Upper lobe of right lung (tissue), 1 donor: ENCODE measurements around the gene MEGF6. TPM values are rescaled to one million over a fixed set of nuclear protein-coding genes. Genes with fewer than 3 reads are reported as not detected.
A peak's percentile ranks its signal among the peaks of the same experiment; 100 is the strongest.

Source experiments
- ATAC-seq: fragments of 200-7000 bp; cut with Tn5 transposase; one replicate; pipeline ENCODE4 v1.9.1; 2020; ENCODE audit warnings: mild to moderate bottlenecking, moderate library complexity
- DNase-seq: peaks from one replicate; pipeline ENCODE4 v3.0.0-alpha.2; 2020
- H3K27ac ChIP-seq: fragments of 200-600 bp; one replicate; pipeline ENCODE4 v1.8.0; 2022
- H3K27me3 ChIP-seq: fragments of 200-600 bp; one replicate; pipeline ENCODE4 v1.8.0; 2022; ENCODE audit warnings: mild to moderate bottlenecking
- H3K36me3 ChIP-seq: fragments of 200-600 bp; one replicate; pipeline ENCODE4 v1.8.0; 2022
- H3K4me1 ChIP-seq: fragments of 200-600 bp; one replicate; pipeline ENCODE4 v1.8.0; 2022
- H3K4me3 ChIP-seq: fragments of 200-600 bp; one replicate; pipeline ENCODE4 v1.8.0; 2022; ENCODE audit warnings: mild to moderate bottlenecking
- H3K9me3 ChIP-seq: fragments of 200-600 bp; one replicate; pipeline ENCODE4 v1.8.0; 2022
- intact Hi-C: fragments of 100-400 bp; cut with DNase I; formaldehyde crosslinking; loops from one replicate; pipeline ENCODE4 v1.11.0; 2022
- total RNA-seq: library from RNA; stranded (reverse); fragmentation: NEBNext Ultra II Directional; extraction: Animal tissue kit (Norgen Biotek cat#: 25700); gene quantifications from one replicate; pipeline ENCODE4 v1.2.1, GENCODE V29; 2021
- TF ChIP-seq, protein P1 (sequence below): fragments of 200-600 bp; IDR thresholded peaks from one replicate; pipeline ENCODE4 v1.8.0; 2022; ENCODE audit warnings: antibody characterized with exemption
- donor health status: DM: no; HTN: yes; CAD: no; lungs with severe emphysema.

MEGF6 gene
- total RNA-seq, 1 donor from 2014 or later, result 96.6 TPM

DNA sequence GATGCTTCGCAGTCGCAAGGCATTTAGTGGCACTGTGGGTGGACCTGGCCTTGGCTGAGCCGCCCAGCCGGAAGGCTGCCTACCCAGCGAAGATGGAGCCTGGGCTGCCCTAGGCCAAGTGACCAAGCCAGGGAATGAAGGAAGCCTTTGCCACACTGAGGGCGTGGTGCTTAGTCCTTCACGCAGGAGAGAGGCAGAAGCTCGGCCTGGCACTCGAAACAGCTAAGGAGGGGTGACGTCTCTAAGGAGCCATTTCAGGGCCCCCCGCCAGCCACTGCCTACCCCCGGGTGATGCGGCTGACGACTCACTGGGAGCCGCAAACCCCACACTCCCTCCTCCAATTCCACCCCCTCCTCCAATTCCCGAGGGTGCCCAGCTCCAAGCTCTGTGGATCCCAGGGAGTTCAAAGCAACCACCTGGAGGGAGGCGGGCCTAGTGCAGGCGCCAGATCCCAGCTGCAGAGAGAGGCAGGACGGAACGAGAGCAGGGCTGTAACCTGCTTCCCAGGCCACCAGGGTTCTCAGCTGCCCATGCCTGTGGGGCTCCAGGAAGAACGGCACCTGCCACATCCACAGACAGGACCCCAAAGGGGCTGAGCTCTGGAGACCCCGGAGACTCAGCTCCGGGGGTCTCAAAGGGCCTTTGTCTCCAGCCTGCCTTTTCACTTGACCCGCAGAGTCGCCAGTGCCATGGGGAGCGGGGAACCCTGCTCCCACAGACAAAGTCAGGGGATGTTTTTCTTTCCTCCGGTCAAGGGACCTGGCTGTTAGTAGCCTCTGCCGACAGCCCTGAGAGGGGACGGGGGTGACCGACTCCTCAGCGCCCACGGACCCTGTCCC, 81.0 kb downstream of the MEGF6 start:
- TF ChIP-seq, protein P1, sequence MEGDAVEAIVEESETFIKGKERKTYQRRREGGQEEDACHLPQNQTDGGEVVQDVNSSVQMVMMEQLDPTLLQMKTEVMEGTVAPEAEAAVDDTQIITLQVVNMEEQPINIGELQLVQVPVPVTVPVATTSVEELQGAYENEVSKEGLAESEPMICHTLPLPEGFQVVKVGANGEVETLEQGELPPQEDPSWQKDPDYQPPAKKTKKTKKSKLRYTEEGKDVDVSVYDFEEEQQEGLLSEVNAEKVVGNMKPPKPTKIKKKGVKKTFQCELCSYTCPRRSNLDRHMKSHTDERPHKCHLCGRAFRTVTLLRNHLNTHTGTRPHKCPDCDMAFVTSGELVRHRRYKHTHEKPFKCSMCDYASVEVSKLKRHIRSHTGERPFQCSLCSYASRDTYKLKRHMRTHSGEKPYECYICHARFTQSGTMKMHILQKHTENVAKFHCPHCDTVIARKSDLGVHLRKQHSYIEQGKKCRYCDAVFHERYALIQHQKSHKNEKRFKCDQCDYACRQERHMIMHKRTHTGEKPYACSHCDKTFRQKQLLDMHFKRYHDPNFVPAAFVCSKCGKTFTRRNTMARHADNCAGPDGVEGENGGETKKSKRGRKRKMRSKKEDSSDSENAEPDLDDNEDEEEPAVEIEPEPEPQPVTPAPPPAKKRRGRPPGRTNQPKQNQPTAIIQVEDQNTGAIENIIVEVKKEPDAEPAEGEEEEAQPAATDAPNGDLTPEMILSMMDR, result no peak
- ATAC-seq (peak; percentile 19), DNase-seq (no peak)
- peak overlapping the region; percentile 84 for H3K27ac ChIP-seq
- H3K4me1 ChIP-seq, result peaks cover 18% of the 10 kb centered on the region
- no peaks in the 10 kb centered on the region for H3K36me3 ChIP-seq
- peak overlapping the region; percentile 75 for H3K4me3 ChIP-seq
- no peaks in the 10 kb centered on the region for H3K9me3 ChIP-seq
- H3K27me3 ChIP-seq, result no peaks in the 10 kb centered on the region
- intact Hi-C loops, result no loop called here

DNA sequence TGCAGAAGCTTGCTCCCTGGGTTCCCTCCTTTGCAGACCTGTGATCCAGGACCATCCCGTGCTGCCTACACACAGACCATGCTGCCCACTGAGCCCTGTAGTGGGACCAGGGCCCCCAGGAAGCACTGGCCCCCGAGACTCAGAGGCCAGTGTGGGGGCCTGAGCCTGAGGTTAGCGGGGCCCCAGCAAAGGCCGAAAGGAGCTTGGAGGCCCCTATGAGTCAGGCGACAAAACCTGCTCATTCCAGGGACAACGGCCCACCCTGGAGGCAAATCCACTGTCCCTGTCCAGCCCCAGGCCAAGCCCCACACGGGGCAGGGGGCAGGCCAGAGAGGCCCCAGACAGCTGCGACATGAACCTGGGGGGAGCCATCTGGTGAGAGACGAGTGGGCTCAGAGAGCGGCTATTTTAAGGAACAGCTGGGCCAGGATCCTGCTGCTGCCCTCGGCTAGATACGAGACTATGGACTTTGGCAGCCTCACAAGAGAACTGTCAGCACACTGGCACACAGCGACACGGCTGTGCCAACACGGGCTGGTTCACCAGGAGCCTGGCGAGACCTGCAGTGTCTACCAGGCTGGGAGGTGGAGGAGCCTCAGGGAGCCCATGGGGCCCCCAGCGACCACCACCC, 82.1 kb downstream of the MEGF6 start:
- H3K9me3 ChIP-seq, result no peaks in the 10 kb centered on the region
- H3K4me1 ChIP-seq, result peaks cover 18% of the 10 kb centered on the region
- H3K36me3 ChIP-seq, result no peaks in the 10 kb centered on the region
- intact Hi-C loops, result no loop called here
- peak overlapping the region; percentile 75 for H3K4me3 ChIP-seq
- DNase-seq (no peak), ATAC-seq (no peak)
- TF ChIP-seq, protein P1, result no peak
- peak overlapping the region; percentile 84 for H3K27ac ChIP-seq
- H3K27me3 ChIP-seq, result no peaks in the 10 kb centered on the region

DNA sequence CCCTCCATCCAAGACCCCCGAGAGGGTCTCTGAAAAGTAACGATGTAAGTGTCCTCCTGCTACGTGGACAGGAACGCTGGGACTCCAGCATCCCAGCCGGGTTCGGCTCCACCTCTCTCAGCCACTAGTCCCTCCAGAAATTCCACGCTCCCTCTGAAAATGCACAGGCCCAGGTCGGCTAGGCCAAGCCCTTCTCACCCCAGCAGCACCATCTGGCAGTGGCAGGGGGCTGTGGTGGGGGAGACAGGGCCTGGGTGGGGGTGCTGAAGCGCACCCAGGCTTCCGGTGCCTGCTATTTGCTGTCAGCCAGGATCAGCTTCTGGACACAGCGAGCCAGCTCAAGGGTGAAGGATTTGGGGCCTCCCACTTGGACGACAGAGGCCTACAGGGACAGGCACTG, 83.5 kb downstream of the MEGF6 start:
- peaks cover 18% of the 10 kb centered on the region for H3K4me1 ChIP-seq
- H3K36me3 ChIP-seq, result no peaks in the 10 kb centered on the region
- no peaks in the 10 kb centered on the region for H3K9me3 ChIP-seq
- TF ChIP-seq, protein P1, result no peak
- no peaks in the 10 kb centered on the region for H3K27me3 ChIP-seq
- no peak overlapping the region for H3K27ac ChIP-seq
- intact Hi-C loops, result no loop called here
- H3K4me3 ChIP-seq, result no peak overlapping the region
- DNase-seq, result no peak
- no peak for ATAC-seq

DNA sequence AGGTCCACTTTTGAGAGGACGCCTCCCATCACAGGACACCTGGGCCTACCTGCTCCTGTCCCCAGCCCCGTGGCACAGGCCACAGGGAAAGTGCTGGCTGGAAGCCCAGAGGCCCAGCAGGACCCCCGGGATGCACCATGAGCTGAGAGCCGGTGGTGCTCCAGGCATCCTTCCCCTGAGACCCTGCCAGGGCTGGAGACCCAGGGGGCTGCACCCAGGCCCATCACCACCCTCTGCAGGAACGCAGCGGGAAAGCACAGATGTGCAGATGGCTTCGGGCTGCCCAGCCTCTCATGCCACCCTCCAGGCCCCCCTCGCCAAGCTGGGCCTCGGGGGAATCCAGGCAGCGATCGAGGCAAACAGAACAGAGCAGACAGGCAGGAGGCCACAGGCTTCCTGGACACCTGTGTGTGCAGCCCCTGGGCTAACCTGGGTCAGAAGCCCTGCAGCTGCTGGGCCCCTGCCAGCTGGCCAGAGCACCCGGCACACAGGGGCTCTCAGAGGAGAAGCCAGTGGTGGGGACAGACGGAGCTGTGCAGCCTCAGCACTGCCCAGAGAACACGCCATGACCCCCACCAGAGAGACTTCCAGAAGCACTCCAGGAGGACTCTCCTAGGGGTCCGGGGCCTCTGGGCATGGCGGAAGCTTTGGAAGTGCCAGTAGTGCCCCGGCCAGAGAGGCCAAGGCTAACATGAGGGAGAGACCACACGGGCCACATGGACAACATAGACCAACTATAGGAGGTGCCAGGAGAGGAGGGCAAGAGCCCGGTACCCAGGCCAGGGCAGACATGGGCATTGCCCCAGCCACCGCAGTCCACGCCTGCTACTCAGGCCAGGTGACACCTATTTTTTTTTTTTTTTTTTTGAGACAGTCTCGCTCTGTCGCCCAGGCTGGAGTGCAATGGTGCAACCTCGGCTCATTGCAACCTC, 85.5 kb downstream of the MEGF6 start:
- ATAC-seq (no peak), DNase-seq (no peak)
- no peaks in the 10 kb centered on the region for H3K27me3 ChIP-seq
- H3K4me3 ChIP-seq, result no peak overlapping the region
- H3K36me3 ChIP-seq, result no peaks in the 10 kb centered on the region
- TF ChIP-seq, protein P1, result no peak
- no peak overlapping the region for H3K27ac ChIP-seq
- H3K4me1 ChIP-seq, result peaks cover 18% of the 10 kb centered on the region
- intact Hi-C loops, result no loop called here
- no peaks in the 10 kb centered on the region for H3K9me3 ChIP-seq

DNA sequence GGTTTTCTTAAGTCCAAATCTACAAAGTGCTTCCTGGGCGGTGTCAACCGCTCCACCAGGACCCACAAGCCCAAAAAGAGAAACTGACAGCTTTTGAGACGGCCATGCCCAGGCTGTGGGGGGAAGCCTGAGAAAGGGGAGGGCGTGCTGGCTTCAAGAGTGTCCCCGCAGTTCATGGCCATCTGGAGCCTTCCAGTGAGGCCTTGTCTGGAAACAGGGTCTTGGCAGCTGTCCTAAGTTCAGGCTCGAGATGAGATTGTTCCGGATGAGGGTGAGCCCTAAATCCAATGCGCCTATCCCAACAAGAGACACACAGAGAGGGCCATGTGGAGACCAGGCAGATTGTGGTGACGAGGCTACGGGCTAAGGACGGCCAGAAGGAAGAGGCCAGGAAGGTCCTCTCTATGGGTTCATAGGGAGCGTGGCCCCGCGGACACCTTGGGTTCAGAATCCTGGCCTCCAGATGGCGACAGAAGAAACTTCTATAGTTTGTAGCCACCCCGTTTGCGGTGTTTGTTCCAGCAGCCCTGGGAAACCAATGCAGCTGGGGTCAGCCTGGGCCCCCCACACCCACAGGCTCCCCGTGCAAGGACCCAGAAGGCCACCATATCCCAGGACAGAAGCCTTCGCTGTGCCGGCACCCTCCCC, 86.6 kb downstream of the MEGF6 start:
- no peak for ATAC-seq
- TF ChIP-seq, protein P1, result no peak
- H3K4me3 ChIP-seq, result no peak overlapping the region

More for the DNA sequence above, 86.6 kb downstream of the MEGF6 start:
- Histone ChIP-seq H3K9me3 (no peaks in the 10 kb centered on the region), H3K36me3 (no peaks in the 10 kb centered on the region), H3K27me3 (no peaks in the 10 kb centered on the region), H3K4me1 (peaks cover 8% of the 10 kb centered on the region), H3K27ac (no peak overlapping the region)
- no peak for DNase-seq
- intact Hi-C loops, result no loop called here
